Stomach (tissue), 9 donors: ENCODE measurements around the gene MEGF10. TPM values are rescaled to one million over a fixed set of nuclear protein-coding genes. Genes with fewer than 3 reads are reported as not detected.

Experiments
- DNase-seq, 2 donors: peaks; one replicate each; pipeline versions ENCODE4 v3.0.0 to v3.0.0-alpha.2; 2013 to 2019
- H3K27ac ChIP-seq, 5 donors: fragments of 200-600 bp in 4 of 5; sonication (generic) in 4 of 5; one replicate each; pipeline ENCODE4 v1.5.1; 2013 to 2019; ENCODE audit warnings: mild to moderate bottlenecking in 1 of 5, moderate library complexity in 1 of 5
- H3K27me3 ChIP-seq, 3 donors: fragments of 200-600 bp; sonication (generic); one replicate each; pipeline ENCODE4 v1.5.1; 2017 to 2019; ENCODE audit warnings: mixed run types in 1 of 3
- H3K36me3 ChIP-seq, 4 donors: fragments of 200-600 bp; sonication (generic); 1 replicate in 3 of 4; 2 replicates in 1 of 4; pipeline ENCODE4 v1.5.1; 2016 to 2019
- H3K4me1 ChIP-seq, 4 donors: fragments of 200-600 bp; sonication (generic); one replicate each; pipeline ENCODE4 v1.5.1; 2016 to 2019
- H3K4me3 ChIP-seq, 4 donors: fragments of 200-600 bp; sonication (generic) in 3 of 4; one replicate each; pipeline ENCODE4 v1.5.1; 2016 to 2019; ENCODE audit warnings: mild to moderate bottlenecking in 1 of 4
- H3K9me3 ChIP-seq, 4 donors: fragments of 200-600 bp; sonication (generic); one replicate each; pipeline ENCODE4 v1.5.1; 2016 to 2019
- EP300 ChIP-seq: sonication (generic); formaldehyde crosslinking; IDR thresholded peaks from one replicate; pipeline ENCODE4 v1.6.1; 2017; ENCODE audit warnings: antibody characterized with exemption
- POLR2A ChIP-seq, 4 donors: fragments of 450-650 bp; IDR thresholded peaks; one replicate each; pipeline ENCODE4 v1.6.1; 2016; ENCODE audit warnings: antibody characterized with exemption in 4 of 4, control low read depth in 2 of 4, mild to moderate bottlenecking in 1 of 4, moderate library complexity in 1 of 4
- POLR2AphosphoS5 ChIP-seq, 3 donors: sonication (generic); formaldehyde crosslinking; IDR thresholded peaks; one replicate each; pipeline ENCODE4 v1.6.1; 2016; ENCODE audit warnings: antibody characterized with exemption in 3 of 3
- WGBS, 5 donors: extraction: QIAGEN DNeasy Blood & Tissue Kit in 3 of 5; methylation state at CpG; one replicate each; pipeline versions ENCODE4 v1.1.5 to v1.1.7; 2013 to 2018; 5-methylcytosine and 5-hydroxymethylcytosine counted together
- intact Hi-C: fragments of 100-400 bp; cut with DNase I; formaldehyde crosslinking; loops from one replicate; pipeline ENCODE4 v1.15.1; 2023; ENCODE audit warnings: low total_unique reads
- polyA plus RNA-seq, 3 donors: library from polyadenylated mRNA; stranded (reverse); fragments of 200-250 nt; gene quantifications; one replicate each; pipeline ENCODE4 v1.2.3, GENCODE V29; 2013
- total RNA-seq, 5 donors: library from RNA; depleted of rRNA; stranded (reverse); fragments of >200 nt; gene quantifications; one replicate each; pipeline versions ENCODE4 v1.1.0 to v1.2.3, GENCODE V29; 2014 to 2016
- TF ChIP-seq, protein P1 (sequence below), 7 experiments: fragments of 450-650 bp in 4 of 7; fragments of 200-600 bp in 3 of 7; sonication (generic) in 3 of 7; IDR thresholded peaks; one replicate each; pipeline ENCODE4 v1.5.1; 2016 to 2019; ENCODE audit warnings: antibody characterized with exemption in 7 of 7, control low read depth in 2 of 7, mild to moderate bottlenecking in 1 of 7
- donor health status: healthy with polysubstance abuse.
- donor health status: Bipolar disorder and iron deficiency.
- donor health status: healthy.

The MEGF10 gene
- total and polyA plus RNA-seq, 8 donors: under 0.01 to 2.0 (median 0.05) TPM; not detected in 5

DNA sequence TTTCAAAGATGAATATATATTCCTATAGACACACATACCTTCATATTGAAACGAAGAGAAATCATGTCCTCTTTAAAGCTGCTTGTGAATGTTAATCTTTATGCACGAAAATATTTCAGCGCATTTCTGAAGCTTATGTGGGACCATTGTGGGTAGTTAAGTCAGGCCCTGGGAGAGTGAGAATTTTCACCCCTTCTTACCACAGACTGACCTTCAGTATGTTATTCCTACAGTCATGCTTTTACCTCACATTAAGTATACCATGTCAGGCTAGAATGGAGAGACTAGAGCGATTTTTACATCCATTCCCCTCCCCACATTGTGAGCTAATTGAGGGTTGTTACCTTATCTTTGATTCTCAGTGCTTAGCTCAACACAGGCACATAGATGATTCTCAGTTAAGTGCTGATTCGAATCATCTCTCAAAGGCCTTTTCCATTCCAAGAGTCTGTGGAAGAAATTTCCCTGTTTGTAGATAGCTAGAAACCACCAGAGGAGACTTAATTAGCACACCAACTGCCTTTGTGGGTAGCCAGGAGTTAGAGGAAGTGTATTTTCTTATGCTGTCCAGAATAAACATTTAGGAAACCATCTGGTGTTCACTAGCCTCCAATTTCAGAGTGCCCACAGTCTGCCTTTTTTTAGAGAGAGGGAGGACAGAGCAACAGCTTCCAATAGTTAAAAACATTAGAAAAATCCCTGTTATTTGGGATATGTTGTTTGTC is 110.5 kb downstream of the MEGF10 start:
- WGBS, 5 donors: 78 to 83% (median 79%) methylated on average over 5 of the region's 5 CpGs
- no peak overlapping the region for H3K27ac ChIP-seq
- H3K4me3 ChIP-seq: no peak overlapping the region
- no peak for DNase-seq
- TF ChIP-seq POLR2AphosphoS5 (IDR thresholded peaks at IDR 0.05): no peak
- TF ChIP-seq POLR2A (IDR thresholded peaks at IDR 0.05): no peak
- TF ChIP-seq, protein P1, sequence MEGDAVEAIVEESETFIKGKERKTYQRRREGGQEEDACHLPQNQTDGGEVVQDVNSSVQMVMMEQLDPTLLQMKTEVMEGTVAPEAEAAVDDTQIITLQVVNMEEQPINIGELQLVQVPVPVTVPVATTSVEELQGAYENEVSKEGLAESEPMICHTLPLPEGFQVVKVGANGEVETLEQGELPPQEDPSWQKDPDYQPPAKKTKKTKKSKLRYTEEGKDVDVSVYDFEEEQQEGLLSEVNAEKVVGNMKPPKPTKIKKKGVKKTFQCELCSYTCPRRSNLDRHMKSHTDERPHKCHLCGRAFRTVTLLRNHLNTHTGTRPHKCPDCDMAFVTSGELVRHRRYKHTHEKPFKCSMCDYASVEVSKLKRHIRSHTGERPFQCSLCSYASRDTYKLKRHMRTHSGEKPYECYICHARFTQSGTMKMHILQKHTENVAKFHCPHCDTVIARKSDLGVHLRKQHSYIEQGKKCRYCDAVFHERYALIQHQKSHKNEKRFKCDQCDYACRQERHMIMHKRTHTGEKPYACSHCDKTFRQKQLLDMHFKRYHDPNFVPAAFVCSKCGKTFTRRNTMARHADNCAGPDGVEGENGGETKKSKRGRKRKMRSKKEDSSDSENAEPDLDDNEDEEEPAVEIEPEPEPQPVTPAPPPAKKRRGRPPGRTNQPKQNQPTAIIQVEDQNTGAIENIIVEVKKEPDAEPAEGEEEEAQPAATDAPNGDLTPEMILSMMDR (IDR thresholded peaks at IDR 0.05): no peak
- TF ChIP-seq EP300: no peak
- intact Hi-C loops: no loop called here
- no peaks in the 10 kb centered on the region for H3K36me3 ChIP-seq
- no peaks in the 10 kb centered on the region for H3K4me1 ChIP-seq
- H3K27me3 ChIP-seq: peaks cover 0 to 7% (median 0%) of the 10 kb centered on the region in 3 donors
- H3K9me3 ChIP-seq: no peaks in the 10 kb centered on the region

DNA sequence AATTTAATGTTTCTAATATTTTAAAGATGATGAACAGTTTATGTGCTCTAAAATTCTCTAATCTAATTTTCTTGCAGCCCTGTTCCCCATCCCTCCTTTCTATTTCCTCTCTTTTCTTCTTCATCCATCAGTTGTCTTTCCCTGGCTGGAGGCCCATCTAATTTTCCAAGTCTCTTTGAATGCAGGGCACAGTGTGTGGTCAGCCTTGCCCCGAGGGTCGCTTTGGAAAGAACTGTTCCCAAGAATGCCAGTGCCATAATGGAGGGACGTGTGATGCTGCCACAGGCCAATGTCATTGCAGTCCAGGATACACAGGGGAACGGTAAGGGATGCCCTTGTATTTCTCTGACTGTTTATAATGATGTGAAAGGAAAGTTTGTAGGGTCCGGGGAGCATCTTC is 111.8 kb downstream of the MEGF10 start:
- no peak overlapping the region for H3K4me3 ChIP-seq
- H3K36me3 ChIP-seq: no peaks in the 10 kb centered on the region
- H3K4me1 ChIP-seq: no peaks in the 10 kb centered on the region
- no peak overlapping the region for H3K27ac ChIP-seq
- no peaks in the 10 kb centered on the region for H3K27me3 ChIP-seq
- no peaks in the 10 kb centered on the region for H3K9me3 ChIP-seq
- intact Hi-C loops: no loop called here
- TF ChIP-seq POLR2A (IDR thresholded peaks at IDR 0.05): no peak
- TF ChIP-seq, protein P1 (IDR thresholded peaks at IDR 0.05): no peak
- 82 to 90% (median 84%) methylated on average over 5 of the region's 5 CpGs for WGBS, 5 donors
- no peak for DNase-seq

DNA sequence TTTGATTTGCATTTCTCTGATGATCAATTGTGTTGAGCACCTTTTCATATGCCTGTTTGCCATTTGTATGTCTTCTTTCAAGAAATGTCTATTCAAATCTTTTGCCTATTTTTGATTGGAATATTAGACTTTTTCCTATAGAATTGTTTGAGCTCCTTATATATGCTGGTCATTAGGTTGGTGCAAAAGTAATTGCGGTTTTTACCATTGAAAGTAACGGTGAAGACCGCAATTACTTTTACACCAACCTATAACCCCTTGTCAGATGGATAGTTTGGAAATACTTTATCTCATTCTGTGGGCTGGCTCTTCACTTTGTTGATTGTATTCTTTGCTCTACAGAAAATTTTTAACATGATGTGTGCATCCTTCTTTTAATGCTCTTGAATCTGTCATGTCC is 113.6 kb downstream of the MEGF10 start:
- no peak for DNase-seq
- H3K4me3 ChIP-seq: no peak overlapping the region
- H3K27me3 ChIP-seq: no peaks in the 10 kb centered on the region
- TF ChIP-seq EP300 (no peak), POLR2A (IDR thresholded peaks at IDR 0.05) (no peak), POLR2AphosphoS5 (IDR thresholded peaks at IDR 0.05) (no peak)
- TF ChIP-seq, protein P1 (IDR thresholded peaks at IDR 0.05): no peak
- H3K27ac ChIP-seq: no peak overlapping the region
- intact Hi-C loops: no loop called here
- H3K4me1 ChIP-seq: no peaks in the 10 kb centered on the region
- no peaks in the 10 kb centered on the region for H3K9me3 ChIP-seq
- WGBS, 5 donors: 94 to 99% (median 95%) methylated on average over 3 of the region's 3 CpGs
- no peaks in the 10 kb centered on the region for H3K36me3 ChIP-seq

DNA sequence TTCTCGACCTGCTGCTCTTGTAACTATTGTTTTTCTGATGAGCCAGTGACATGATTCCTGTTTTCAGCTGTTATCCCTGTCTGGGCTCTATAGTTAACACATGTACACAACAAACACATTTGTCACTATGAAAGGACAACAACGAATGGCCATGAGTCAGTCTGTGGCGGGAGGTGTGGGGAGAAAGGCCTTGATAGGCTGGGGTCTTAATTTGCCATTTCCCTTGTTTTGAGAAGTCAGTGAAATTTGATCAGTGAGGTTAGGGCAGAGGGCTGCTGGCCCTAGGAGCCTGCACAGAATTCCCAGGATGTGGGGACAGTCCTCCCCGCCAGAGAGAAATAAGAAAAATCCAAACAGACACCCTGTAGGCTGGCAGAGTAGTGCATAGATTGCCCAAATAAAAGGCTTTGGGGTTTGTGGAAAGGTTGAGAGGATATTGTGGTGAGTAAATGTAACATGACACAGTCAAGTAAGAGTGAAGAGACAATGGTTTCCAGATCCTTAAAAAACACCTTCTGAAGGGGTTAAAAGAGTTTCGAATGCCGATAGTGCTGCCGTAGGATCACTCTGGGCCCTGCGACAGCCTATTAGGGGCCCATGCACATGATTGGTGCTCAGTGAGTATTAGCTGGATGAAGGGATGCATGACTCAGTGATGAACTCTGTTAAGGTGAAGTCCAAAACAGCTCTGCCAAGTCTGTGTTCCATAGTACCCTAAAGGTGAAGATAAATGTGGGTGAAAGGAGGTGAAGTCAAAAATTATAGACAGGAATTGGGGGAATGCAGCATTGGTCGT is 115.9 kb downstream of the MEGF10 start:
- intact Hi-C loops: no loop called here
- WGBS, 5 donors: 74 to 81% (median 80%) methylated on average over 9 of the region's 9 CpGs
- peaks cover 0 to 3% (median 0%) of the 10 kb centered on the region in 4 donors for H3K4me1 ChIP-seq
- no peak for DNase-seq
- H3K9me3 ChIP-seq: no peaks in the 10 kb centered on the region
- H3K36me3 ChIP-seq: no peaks in the 10 kb centered on the region
- H3K27ac ChIP-seq: no peak overlapping the region
- H3K27me3 ChIP-seq: no peaks in the 10 kb centered on the region
- no peak overlapping the region for H3K4me3 ChIP-seq
- TF ChIP-seq EP300 (no peak), POLR2AphosphoS5 (IDR thresholded peaks at IDR 0.05) (no peak), POLR2A (IDR thresholded peaks at IDR 0.05) (no peak)
- TF ChIP-seq, protein P1 (IDR thresholded peaks at IDR 0.05): no peak
